GM12891 (cell line): Measurements from ENCODE around the gene CCSER2.

ENCODE experiments used
- POLR2A ChIP-seq: IDR thresholded peaks from 2 replicates; pipeline ENCODE4 v1.6.1; 2011; ENCODE audit warnings: low read depth, low read length, control low read depth
- POLR2AphosphoS5 ChIP-seq: IDR thresholded peaks from 2 replicates; pipeline ENCODE4 v1.6.1; 2011; ENCODE audit warnings: low read depth, low read length, control low read depth
- POU2F2 ChIP-seq: IDR thresholded peaks from 2 replicates; pipeline ENCODE4 v1.6.1; 2011; ENCODE audit warnings: low read depth, mild to moderate bottlenecking, control low read depth, low read length, moderate library complexity
- TAF1 ChIP-seq: IDR thresholded peaks from 2 replicates; pipeline ENCODE4 v1.6.1; 2011; ENCODE audit warnings: low read depth, low read length, control low read depth

DNA sequence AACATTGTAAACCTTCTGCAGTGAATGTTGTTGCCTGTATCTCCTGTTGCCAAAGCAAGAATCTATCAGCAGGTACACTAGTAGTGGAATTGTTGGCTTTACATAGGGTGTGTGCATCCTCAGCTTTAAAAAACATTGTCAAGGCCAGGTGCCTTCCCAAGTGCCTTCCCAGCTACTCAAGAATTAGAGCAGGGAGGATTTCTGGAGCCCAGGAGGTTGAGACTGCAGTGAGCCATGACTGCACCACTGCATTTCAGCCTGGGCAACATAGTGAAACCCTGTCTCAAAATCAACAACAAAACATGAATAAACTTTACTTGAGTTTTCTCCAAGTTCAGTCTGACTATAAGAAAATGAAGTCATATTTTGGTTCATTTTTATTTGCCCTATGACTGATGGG is 217.3 kb downstream of the CCSER2 start:
- no peak for TF ChIP-seq POLR2A
- no peak for TF ChIP-seq POLR2AphosphoS5
- no peak for TF ChIP-seq TAF1
- TF ChIP-seq POU2F2, result no peak
